Measurements from ENCODE around the gene PAK4.
"Not testable (repeated sequence)": the region's sequence is repeated elsewhere in the genome, so short reads cannot be mapped to it uniquely, and the experiment has no call there.

PAK4 gene

GRCh38 chr19:39098365-39099269, 27.0 kb upstream of the PAK4 start:
- intact Hi-C loops (cut with DNase I), result no loop called here
- no peak for DNase-seq

- no peak for DNase-seq
- intact Hi-C loops (cut with DNase I), result no loop called here
These were observed 26.2 kb upstream of the PAK4 start for GRCh38 chr19:39099341-39099740.

- intact Hi-C loops (cut with DNase I), result no loop called here
- no peak for DNase-seq
These were observed 25.0 kb upstream of the PAK4 start for GRCh38 chr19:39100500-39101166.

GRCh38 chr19:39103151-39103550, 22.4 kb upstream of the PAK4 start:
- intact Hi-C loops (cut with DNase I), result no loop called here
- no peak for DNase-seq

GRCh38 chr19:39104186-39104596, 21.4 kb upstream of the PAK4 start:
- DNase-seq, result peak in 17 of 42 donors; percentile 23 to 80 (median 46)
- intact Hi-C loops (cut with DNase I), result no loop called here

DNA sequence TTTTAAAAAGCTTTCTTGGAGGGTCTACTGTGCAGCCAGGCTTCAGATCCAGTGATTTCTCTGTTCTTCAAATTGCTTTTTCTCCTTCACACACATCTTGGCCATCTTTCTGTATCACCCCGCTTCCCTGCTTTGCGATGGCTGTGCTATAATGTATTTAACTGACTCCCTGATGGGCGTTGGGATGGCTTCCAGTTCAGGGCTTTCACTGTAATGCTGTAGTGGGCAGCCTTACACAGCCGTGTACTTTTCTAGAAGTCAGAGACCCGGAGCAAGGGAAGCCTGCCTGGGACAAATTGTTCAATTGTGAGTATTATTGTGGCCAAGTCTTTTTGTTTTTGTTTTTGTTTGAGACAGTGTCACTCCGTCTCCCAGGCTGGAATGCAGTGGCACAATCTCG, 19.4 kb upstream of the PAK4 start:
- intact Hi-C loops (cut with DNase I), result no loop called here
- peak in 7 of 42 donors; percentile 28 to 78 (median 40) for DNase-seq

DNA sequence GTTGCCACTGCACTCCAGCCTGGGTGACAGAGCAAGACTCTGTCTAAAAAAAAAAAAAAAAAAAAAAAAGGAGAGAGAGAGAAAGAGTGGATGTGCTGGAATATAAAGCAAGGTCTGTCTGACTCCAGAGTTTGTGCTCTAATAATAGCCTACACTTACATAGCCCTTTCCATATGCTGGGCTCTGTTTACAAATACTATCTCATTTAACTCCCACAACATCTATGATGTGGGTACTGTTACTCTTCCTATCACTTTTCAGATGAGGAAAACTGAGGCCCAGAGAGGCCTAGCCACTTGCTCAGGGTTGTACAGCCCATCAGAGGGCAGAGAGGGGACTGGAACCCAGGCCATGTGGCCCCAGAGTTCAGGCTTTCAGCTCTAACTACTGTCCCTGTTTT, 15.9 kb upstream of the PAK4 start:
- DNase-seq, result no peak
- intact Hi-C loops (cut with DNase I), result no loop called here

DNA sequence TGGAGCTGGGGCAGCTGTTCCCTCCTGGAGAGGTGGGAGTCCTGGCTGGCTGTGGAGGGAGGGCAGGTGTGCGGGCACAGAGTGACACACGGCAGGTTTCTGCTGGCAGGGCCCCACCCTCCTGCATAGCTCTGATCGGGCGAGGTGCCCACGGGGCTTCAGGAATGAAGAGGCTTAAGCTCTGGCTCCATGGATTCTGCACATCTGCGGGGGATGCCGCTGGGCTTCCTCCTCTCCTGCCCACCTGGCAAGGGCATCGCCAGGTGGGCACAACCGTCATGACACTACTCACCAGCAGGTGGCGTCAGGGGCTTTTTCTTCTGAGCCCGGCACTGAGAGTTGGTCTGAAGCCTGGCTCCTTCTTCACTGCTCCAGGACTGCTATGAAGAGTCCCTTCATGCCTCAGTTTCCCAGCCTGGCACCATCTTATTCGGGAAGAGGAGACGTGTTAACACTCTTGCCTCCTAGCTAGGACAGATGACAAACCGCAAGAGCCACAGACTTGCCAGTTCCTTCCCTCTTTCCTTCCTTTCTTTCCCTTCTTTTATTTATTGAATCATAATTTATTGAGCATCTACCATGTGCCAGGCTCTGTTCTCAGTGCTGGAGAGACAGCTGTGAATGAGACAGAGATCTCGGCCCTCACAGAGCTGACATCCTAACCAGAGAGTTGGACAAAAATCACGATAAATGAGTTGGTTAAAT, 15.2 kb upstream of the PAK4 start:
- intact Hi-C loops (cut with DNase I), result no loop called here
- DNase-seq, result peak; percentile 44 to 90 (median 77)

- intact Hi-C loops (cut with DNase I), result no loop called here
- DNase-seq, result no peak
These were observed 13.9 kb upstream of the PAK4 start for GRCh38 chr19:39111593-39112199.

DNA sequence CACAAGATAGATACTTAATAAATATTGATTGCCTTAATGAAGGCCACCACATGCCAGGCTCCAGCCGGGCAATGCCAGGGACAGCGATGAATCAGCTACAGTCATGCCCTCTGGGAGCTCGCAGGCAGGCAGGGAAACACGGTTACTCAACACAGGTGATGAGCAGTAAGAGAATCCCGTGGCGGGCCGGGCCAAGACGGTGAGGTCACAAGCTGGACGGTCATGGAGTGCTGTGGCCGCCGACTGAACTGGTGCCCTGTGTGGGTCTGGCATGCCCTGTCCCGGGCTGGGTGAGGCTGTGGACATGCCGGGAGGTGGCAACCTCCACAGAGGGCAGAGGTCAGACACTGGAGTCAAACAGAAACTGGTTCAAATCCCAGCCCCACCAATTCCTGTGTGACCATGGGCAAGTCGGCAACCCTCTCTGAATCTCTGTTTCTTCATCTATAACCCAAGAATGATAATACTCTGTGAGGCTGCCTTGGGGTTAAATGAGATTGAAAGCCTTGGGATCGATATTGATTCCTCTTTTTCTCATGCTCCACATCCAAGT, 13.2 kb upstream of the PAK4 start:
- intact Hi-C loops (cut with DNase I), result no loop called here
- DNase-seq, result peak in 1 of 42 donors; percentile 48

DNA sequence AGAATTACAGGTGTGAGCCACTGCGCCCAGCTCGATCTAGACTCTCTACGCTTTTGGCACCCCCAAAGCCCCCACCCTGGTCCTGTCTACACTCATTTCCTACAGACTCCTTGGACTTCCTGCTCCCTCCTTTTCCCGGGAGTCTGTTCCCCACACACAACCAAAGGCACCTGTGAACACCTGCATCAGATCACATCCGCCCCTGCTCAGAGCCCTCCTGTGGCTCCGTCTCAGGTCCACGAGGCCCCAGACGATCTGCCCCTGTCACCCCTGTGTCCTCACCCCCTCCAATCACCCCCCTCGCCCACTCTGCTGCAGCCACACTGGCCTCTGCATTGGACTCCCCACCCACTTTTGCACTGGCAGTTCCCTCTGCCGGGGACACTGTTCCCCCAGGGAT, 12.4 kb upstream of the PAK4 start:
- no peak for DNase-seq
- intact Hi-C loops (cut with DNase I), result no loop called here

- intact Hi-C loops (cut with DNase I), result no loop called here
- no peak for DNase-seq
These were observed 10.3 kb upstream of the PAK4 start for GRCh38 chr19:39115105-39115847.

GRCh38 chr19:39117023-39117422, 8.6 kb upstream of the PAK4 start:
- intact Hi-C loops (cut with DNase I); DNase-seq: not testable (repeated sequence)

DNA sequence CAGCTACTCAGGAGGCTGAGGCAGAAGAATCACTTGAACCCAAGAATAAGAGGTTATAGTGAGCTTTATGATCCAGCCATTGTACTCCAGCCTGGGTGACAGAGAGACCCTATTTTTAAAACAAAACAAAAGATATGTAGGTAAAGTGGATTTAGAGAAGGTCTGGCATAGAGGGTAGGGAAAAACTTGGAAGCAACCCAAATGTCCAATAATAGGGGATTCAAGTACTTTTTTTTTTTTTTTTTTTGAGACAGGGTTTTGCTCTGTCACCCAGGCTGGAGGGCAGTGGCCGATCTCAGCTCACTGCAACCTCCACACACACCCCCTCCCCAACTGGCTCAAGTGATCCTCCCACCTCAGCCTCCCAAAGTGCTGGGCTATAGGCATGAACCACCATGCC, 5.8 kb upstream of the PAK4 start:
- intact Hi-C loops (cut with DNase I), result loop anchor here (5.0 kb wide), 2 partner anchors 67 to 207 kb away; no protein-coding TSS in a partner anchor
- no peak for DNase-seq

GRCh38 chr19:39122934-39123731, 2.5 kb upstream of the PAK4 start:
- intact Hi-C loops (cut with DNase I), result loop anchor here (5.0 kb wide), 2 partner anchors 64 to 204 kb away; no protein-coding TSS in a partner anchor
- no peak for DNase-seq

DNA sequence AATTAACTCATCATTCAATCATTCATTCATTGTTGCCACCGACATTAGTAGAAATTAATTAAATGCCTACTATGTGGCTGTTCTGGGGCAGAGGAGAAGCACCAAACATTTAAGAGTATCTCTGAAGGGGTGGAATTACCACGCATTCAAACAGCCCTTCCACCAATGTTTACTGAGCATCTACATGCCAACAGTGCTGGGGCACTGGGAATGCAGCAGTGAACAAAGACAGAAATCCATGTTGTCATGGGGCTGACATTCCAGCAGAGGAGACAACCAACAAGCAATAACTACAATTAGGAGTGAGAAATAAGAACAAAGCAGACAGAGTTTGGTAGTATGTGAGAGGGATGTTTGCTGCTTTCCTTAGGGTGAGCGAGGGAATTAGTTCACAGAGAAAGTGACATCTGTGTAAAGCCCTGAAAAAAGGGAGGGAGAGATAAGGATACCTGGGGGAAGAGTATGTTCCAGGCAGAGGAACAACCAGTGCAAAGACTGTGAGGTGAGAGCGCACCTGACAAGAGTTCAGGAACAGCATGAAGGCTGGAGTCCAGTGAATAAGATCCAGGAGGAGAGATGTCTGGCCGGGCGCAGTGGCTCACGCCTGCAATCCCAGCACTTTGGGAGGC, 1.3 kb upstream of the PAK4 start:
- no peak for DNase-seq
- intact Hi-C loops (cut with DNase I), result loop anchor here (5.0 kb wide), 2 partner anchors 63 to 203 kb away; no protein-coding TSS in a partner anchor

GRCh38 chr19:39125199-39125553, 410 bp upstream of the PAK4 start:
- no peak for DNase-seq
- intact Hi-C loops (cut with DNase I), result no loop called here

All from head of caudate nucleus (tissue), 42 donors.